Measurements from ENCODE around the gene SMR3B. TPM values are rescaled to one million over a fixed set of nuclear protein-coding genes. Genes with fewer than 3 reads are reported as not detected.

The SMR3B gene
- not detected in 5 replicates for total RNA-seq (2022; extraction: Qiagen RNA extraction; ENCODE audit: low read depth)

GRCh38 chr4:70382691-70383181, at the start of gene SMR3B:
TSS of gene SMR3B (plus strand) at chr4:70383131. CDS start at chr4:70384511, 1,380 bp downstream.

DNA sequence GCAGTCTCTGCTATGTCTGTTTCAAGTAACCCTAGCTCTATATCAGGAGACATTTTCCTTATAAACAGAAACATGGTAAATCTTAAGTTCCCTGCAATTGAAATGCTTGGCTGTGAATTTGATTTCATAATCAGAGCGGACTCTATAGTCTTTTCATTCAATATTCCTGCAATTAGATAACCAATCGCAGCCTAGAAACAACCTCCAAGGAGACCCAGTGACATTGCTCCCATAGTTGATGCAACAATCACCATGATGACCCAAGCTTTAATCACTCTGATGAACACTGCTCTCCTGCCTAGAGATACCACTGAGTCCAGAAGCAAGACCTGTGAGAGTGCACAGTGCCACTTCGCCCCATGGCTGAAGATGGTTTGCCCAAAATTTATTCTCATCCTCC, 48.2 kb upstream of the SMR3B start, which contains the start of gene CABS1:
Gene CABS1 (plus strand): TSS at position 301 of the 400 bp plus-strand sequence. CDS start 59 bp downstream, at position 360.

GRCh38 chr4:70360460-70360859, 22.5 kb upstream of the SMR3B start, which contains the start of gene SMR3A:
TSS of gene SMR3A (plus strand) at chr4:70360760. CDS start at chr4:70362116, 1,356 bp downstream.

GRCh38 chr4:70397580-70397979, 14.6 kb downstream of the SMR3B start, which contains the start of gene OPRPN:
TSS of gene OPRPN (plus strand) at chr4:70397940. CDS start at chr4:70399286, 1,346 bp downstream.

Other genes with a start within 250 kb of the SMR3B start
- gene PRR27, start 228.9 kb upstream of the SMR3B start, total RNA-seq (2022; extraction: Qiagen RNA extraction; ENCODE audit: low read depth), result not detected in 5 replicates
- not detected in 5 replicates for gene ODAM, start 187.4 kb upstream of the SMR3B start, total RNA-seq (2022; extraction: Qiagen RNA extraction; ENCODE audit: low read depth)
- gene FDCSP, start 157.0 kb upstream of the SMR3B start, total RNA-seq (2022; extraction: Qiagen RNA extraction; ENCODE audit: low read depth), result not detected in 5 replicates
- not detected in 5 replicates for gene CSN3, start 140.5 kb upstream of the SMR3B start, total RNA-seq (2022; extraction: Qiagen RNA extraction; ENCODE audit: low read depth)
- not detected in 5 replicates for gene CABS1, start 48.1 kb upstream of the SMR3B start, total RNA-seq (2022; extraction: Qiagen RNA extraction; ENCODE audit: low read depth)
- not detected in 5 replicates for gene SMR3A, start 22.4 kb upstream of the SMR3B start, total RNA-seq (2022; extraction: Qiagen RNA extraction; ENCODE audit: low read depth)
- not detected in 5 replicates for gene OPRPN, start 14.8 kb downstream of the SMR3B start, total RNA-seq (2022; extraction: Qiagen RNA extraction; ENCODE audit: low read depth)
- gene MUC7, start 89.1 kb downstream of the SMR3B start, total RNA-seq (2022; extraction: Qiagen RNA extraction; ENCODE audit: low read depth), result not detected in 5 replicates
- 0.09 TPM in 1 of 5 replicates, not detected in the others for gene AMTN, start 135.4 kb downstream of the SMR3B start, total RNA-seq (2022; extraction: Qiagen RNA extraction; ENCODE audit: low read depth)
- gene AMBN, start 209.1 kb downstream of the SMR3B start, total RNA-seq (2022; extraction: Qiagen RNA extraction; ENCODE audit: low read depth), result not detected in 5 replicates
- gene ENAM, start 245.6 kb downstream of the SMR3B start, total RNA-seq (2022; extraction: Qiagen RNA extraction; ENCODE audit: low read depth), result not detected in 5 replicates

Data from A549 treated with CpdA at 1 μM for 4 hours (cell line).